Glutamatergic neuron (in vitro differentiated cells): ENCODE results near the gene AK6. TPM values are rescaled to one million over a fixed set of nuclear protein-coding genes. Genes with fewer than 3 reads are reported as not detected.

Source experiments
- DNase-seq: peaks from one replicate; pipeline ENCODE4 v3.0.0; 2022
- H3K27ac Mint-ChIP-seq: one replicate; pipeline ENCODE4 v1.8.0; 2020; ENCODE audit warnings: mild to moderate bottlenecking, mixed read lengths, inconsistent platforms; ENCODE audit not compliant: unreplicated experiment
- H3K27me3 Mint-ChIP-seq: one replicate; pipeline ENCODE4 v1.8.0; 2020; ENCODE audit warnings: mild to moderate bottlenecking, moderate library complexity, mixed read lengths, inconsistent platforms; ENCODE audit not compliant: unreplicated experiment
- H3K36me3 Mint-ChIP-seq: one replicate; pipeline ENCODE4 v1.8.0; 2020; ENCODE audit warnings: mild to moderate bottlenecking, mixed read lengths, inconsistent platforms; ENCODE audit not compliant: unreplicated experiment
- H3K4me1 Mint-ChIP-seq: one replicate; pipeline ENCODE4 v1.8.0; 2020; ENCODE audit warnings: mild to moderate bottlenecking, low read depth, mixed read lengths, inconsistent platforms; ENCODE audit not compliant: unreplicated experiment
- H3K4me3 Mint-ChIP-seq: one replicate; pipeline ENCODE4 v1.8.0; 2020; ENCODE audit warnings: mild to moderate bottlenecking, mixed read lengths, inconsistent platforms; ENCODE audit not compliant: unreplicated experiment
- H3K9me3 Mint-ChIP-seq: one replicate; pipeline ENCODE4 v1.8.0; 2020; ENCODE audit warnings: mild to moderate bottlenecking, moderate library complexity, mixed read lengths, inconsistent platforms; ENCODE audit not compliant: unreplicated experiment
- long read RNA-seq: library from polyadenylated mRNA; unstranded; transcript quantifications from one replicate; pipeline ENCODE4 v2.0.0, GENCODE V29; 2020; ENCODE audit not compliant: unreplicated experiment
- total RNA-seq: library from RNA; stranded (reverse); fragmentation: NEBNext Ultra II Directional; extraction: Animal tissue kit (Norgen Biotek cat#: 25700); gene quantifications from one replicate; pipeline ENCODE4 v1.2.1, GENCODE V29; 2021; ENCODE audit not compliant: unreplicated experiment
- TF ChIP-seq, protein P1 (sequence below): fragments of 200-600 bp; sonication (generic); IDR thresholded peaks from one replicate; pipeline ENCODE4 v1.5.0; 2021; ENCODE audit not compliant: partially characterized antibody, unreplicated experiment

The AK6 gene
- total RNA-seq: 17.6 TPM
- long read RNA-seq, transcript AK6-202 (5 exons, 1,648 nt): major isoform, 14 of 17 reads
- long read RNA-seq, partial matches to known transcripts: 2 of 17 reads
- long read RNA-seq, other reads (novel, unspliced or antisense): 1 of 17 reads

GRCh38 chr5:69369340-69370121 lies at the start of gene AK6, which contains the start of the genes RAD17 and TAF9:
Gene AK6, minus strand, starts transcription at chr5:69369520. Its CDS starts 30 bp downstream, at chr5:69369490.
Gene RAD17, plus strand, starts transcription at chr5:69369818. Its CDS starts 2,391 bp downstream, at chr5:69372209.
Gene TAF9, minus strand, starts transcription at chr5:69369520. Its CDS starts 3,783 bp downstream, at chr5:69365737.
- peak within 1 kb of the TSS; percentile 96 for H3K27ac Mint-ChIP-seq
- H3K4me1 Mint-ChIP-seq: peaks cover 5% of the 10 kb centered on the region
- DNase-seq: peak; percentile 92
- peak within 1 kb of the TSS; percentile 97 for H3K4me3 Mint-ChIP-seq
- H3K36me3 Mint-ChIP-seq: peaks cover 3% of the 10 kb centered on the region
- peaks cover 2% of the 10 kb centered on the region for H3K27me3 Mint-ChIP-seq
- TF ChIP-seq, protein P1, sequence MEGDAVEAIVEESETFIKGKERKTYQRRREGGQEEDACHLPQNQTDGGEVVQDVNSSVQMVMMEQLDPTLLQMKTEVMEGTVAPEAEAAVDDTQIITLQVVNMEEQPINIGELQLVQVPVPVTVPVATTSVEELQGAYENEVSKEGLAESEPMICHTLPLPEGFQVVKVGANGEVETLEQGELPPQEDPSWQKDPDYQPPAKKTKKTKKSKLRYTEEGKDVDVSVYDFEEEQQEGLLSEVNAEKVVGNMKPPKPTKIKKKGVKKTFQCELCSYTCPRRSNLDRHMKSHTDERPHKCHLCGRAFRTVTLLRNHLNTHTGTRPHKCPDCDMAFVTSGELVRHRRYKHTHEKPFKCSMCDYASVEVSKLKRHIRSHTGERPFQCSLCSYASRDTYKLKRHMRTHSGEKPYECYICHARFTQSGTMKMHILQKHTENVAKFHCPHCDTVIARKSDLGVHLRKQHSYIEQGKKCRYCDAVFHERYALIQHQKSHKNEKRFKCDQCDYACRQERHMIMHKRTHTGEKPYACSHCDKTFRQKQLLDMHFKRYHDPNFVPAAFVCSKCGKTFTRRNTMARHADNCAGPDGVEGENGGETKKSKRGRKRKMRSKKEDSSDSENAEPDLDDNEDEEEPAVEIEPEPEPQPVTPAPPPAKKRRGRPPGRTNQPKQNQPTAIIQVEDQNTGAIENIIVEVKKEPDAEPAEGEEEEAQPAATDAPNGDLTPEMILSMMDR: no peak
- peaks cover 5% of the 10 kb centered on the region for H3K9me3 Mint-ChIP-seq

- no peaks in the 10 kb centered on the region for H3K36me3 Mint-ChIP-seq
- no peak overlapping the region for H3K27ac Mint-ChIP-seq
- H3K27me3 Mint-ChIP-seq: peaks cover 8% of the 10 kb centered on the region
- peaks cover 5% of the 10 kb centered on the region for H3K9me3 Mint-ChIP-seq
- H3K4me1 Mint-ChIP-seq: peaks cover 3% of the 10 kb centered on the region
- TF ChIP-seq, protein P1: no peak
- no peak for DNase-seq
- H3K4me3 Mint-ChIP-seq: no peak overlapping the region
Observed at GRCh38 chr5:69418554-69418953, 49.2 kb upstream of the AK6 start.

- no peak overlapping the region for H3K4me3 Mint-ChIP-seq
- no peaks in the 10 kb centered on the region for H3K36me3 Mint-ChIP-seq
- peaks cover 3% of the 10 kb centered on the region for H3K4me1 Mint-ChIP-seq
- DNase-seq: no peak
- no peak overlapping the region for H3K27ac Mint-ChIP-seq
- TF ChIP-seq, protein P1: no peak
- peaks cover 3% of the 10 kb centered on the region for H3K9me3 Mint-ChIP-seq
- H3K27me3 Mint-ChIP-seq: peaks cover 8% of the 10 kb centered on the region
Observed at GRCh38 chr5:69416699-69417098, 47.4 kb upstream of the AK6 start.

- Mint-ChIP-seq H3K27ac (no peak overlapping the region), H3K4me1 (peaks cover 3% of the 10 kb centered on the region), H3K36me3 (no peaks in the 10 kb centered on the region), H3K9me3 (peaks cover 3% of the 10 kb centered on the region), H3K27me3 (peaks cover 8% of the 10 kb centered on the region), H3K4me3 (peak overlapping the region; percentile 77)
- DNase-seq: no peak
- TF ChIP-seq, protein P1: no peak
Observed at GRCh38 chr5:69416180-69416579, 46.9 kb upstream of the AK6 start.

- Mint-ChIP-seq H3K27ac (no peak overlapping the region), H3K27me3 (peaks cover 8% of the 10 kb centered on the region), H3K4me1 (peaks cover 3% of the 10 kb centered on the region), H3K4me3 (peak overlapping the region; percentile 77), H3K9me3 (peaks cover 3% of the 10 kb centered on the region), H3K36me3 (no peaks in the 10 kb centered on the region)
- DNase-seq: no peak
- TF ChIP-seq, protein P1: no peak
Observed at GRCh38 chr5:69415584-69415958, 46.3 kb upstream of the AK6 start.
